ENCODE results near the gene GPR137C.

The GPR137C gene

GRCh38 chr14:52575858-52576257, 23.2 kb downstream of the GPR137C start:
- no peak for DNase-seq

DNA sequence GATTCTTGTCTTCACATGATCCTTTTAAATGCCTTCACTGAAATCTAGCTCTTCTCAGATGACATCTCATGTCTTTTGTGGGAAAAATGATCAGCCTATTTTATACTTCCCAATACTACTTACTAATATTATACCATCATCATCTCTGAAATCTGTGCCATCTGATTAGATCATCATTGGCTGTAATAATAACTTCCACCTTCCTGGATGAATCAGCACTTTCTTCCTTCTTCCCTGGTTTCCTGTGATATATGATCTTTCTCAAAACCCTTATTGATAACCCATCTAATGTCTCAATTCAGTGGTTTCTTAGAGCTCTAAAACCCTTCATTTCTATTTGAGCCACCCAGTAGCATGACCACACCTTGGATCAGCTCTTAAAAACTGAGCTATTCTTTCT, 30.9 kb downstream of the GPR137C start:
- no peak for DNase-seq

- no peak for DNase-seq
Observed at GRCh38 chr14:52589646-52590045, 37.0 kb downstream of the GPR137C start.

GRCh38 chr14:52590318-52590717, 37.7 kb downstream of the GPR137C start:
- DNase-seq = no peak

DNA sequence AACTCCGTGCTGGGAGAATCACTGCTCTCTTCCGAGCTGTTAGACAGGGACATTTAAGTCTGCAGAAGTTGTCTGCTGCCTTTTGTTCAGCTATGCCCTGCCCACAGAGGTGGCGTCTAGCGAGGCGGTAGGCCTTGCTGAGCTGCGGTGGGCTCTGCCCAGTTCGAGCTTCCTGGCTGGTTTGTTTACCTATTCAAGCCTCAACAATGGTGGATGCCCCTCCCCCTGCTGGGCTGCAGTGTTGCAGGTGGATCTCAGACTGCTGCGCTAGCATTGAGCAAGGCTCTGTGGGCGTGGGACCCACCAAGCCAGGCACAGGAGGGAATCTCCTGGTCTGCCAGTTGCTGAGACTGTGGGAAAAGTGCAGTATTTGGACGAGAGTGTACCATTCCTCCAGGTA, 43.7 kb downstream of the GPR137C start:
- DNase-seq = no peak

DNA sequence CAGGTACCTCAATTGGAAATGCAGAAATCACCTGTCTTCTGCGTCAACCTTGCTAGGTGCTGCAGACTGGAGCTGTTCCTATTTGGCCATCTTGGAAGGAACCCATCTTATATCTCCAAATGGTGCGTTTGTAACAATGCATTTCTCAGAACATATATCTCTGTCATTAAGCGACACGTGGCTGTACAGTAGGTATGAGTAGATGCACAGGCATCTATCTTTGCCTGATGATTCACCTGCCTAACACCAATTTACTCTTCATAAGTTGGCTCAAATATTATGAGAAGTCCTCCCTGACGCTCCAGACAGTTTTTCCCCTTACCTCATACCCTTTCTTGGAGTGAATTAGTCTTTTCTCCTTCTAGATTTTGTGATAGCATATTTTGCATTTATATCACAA, 44.2 kb downstream of the GPR137C start:
- DNase-seq = no peak

GRCh38 chr14:52598568-52598967, 45.9 kb downstream of the GPR137C start:
- no peak for DNase-seq

- no peak for DNase-seq
Observed at GRCh38 chr14:52599974-52600373, 47.3 kb downstream of the GPR137C start.

DNA sequence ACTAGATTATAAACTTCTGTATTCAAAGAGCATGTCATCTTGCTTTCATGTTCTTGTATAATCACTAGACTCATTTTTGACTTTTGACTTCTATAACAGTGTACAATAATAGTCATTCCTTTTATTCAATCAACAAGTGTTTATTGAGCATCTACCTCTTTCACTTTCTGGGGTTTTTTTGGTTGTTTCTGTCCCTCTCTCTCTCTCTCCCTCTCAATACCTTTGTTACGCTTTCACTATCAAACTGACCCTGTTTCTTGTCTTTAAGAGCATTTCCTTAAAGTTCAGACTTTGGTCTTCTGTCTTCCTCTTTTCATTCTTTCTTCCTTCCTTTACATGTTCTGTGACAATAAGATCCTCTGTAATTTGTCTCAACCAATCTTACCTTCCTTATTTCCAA, 49.5 kb downstream of the GPR137C start:
- no peak for DNase-seq

DNA sequence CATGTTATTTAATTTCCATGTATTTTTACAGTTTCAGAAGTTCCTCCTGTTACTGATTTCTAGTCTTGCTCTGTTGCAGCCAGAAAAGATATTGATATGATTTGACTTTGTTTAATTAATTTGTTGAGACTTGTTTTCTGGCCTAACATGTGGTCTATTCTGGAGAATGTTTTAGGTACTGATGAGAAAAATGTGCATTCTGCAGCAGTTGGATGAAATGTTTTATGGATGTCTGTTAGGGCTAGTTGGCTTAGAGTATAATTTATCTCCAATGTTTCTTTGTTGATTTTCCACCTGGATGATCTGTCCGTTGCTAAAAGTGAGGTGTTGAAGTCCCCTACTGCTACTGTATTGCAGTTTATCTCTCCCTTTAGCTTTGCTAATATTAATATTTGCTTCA, 54.4 kb downstream of the GPR137C start:
- no peak for DNase-seq

DNA sequence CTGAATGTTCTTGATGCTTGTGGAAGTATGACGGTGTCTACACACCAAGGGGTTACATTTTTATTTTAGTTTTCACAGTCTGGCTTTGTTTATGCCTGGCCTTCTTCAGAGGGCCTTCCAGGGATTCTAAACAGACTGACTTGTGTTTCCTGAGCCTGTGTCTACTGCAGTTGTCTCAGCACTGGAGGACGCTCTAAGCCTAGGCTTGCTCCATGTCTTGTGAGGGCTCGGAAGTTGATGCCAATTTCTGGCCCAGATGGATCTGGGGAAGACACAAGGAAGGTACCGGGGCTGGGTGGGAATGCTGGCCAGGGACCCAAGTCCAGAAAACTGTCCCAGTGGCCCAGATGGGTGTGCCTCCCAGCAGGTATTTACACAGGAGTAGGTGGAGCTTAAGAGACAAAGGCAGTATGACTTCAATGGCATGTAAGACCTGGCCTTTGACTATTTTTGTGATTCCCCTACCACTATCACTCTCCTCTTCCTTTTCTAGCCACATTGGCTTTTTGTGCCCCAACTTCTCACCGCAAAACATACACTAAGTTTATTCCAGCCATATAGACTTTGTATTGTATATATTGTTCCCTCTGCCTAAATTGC, 56.9 kb downstream of the GPR137C start:
- DNase-seq = no peak

DNA sequence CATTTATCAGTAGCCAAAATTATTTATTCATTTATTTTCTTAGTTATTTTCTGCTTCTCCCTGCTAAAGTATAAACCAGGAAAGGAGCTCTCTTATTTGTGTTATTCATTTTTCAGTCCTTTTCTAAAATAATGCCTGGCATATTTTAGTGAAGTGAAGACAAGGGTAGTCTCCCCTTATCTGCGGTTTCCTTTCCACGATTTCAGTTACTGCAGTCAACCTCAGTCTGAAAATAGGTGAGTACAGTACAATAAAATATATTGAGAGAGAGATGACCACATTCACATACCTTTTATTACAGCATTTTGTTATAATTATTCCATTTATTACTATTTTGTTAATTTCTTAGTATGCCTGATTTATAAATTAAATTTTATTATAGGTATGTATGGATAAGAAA, 57.6 kb downstream of the GPR137C start:
- DNase-seq = no peak

DNA sequence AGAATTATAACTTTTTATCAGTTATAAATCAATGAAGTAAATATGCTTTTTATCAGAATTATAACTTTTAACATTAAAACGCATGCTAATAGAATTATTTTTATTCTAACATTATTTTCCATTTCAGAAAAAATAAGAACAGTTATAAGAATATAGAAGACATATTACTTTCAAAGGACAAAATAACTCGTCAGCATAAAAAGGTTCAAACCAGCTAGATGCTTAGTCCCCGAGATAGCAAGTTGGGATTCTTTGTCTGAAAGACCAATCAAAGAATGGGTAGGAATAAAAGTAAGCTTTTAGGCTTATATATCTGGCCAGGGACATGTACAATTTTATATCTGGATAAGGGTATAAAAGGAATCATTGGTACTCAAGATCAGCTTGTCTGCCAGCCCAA, 66.0 kb downstream of the GPR137C start:
- DNase-seq = no peak

GRCh38 chr14:52619687-52620086, 67.1 kb downstream of the GPR137C start:
- DNase-seq = no peak

DNA sequence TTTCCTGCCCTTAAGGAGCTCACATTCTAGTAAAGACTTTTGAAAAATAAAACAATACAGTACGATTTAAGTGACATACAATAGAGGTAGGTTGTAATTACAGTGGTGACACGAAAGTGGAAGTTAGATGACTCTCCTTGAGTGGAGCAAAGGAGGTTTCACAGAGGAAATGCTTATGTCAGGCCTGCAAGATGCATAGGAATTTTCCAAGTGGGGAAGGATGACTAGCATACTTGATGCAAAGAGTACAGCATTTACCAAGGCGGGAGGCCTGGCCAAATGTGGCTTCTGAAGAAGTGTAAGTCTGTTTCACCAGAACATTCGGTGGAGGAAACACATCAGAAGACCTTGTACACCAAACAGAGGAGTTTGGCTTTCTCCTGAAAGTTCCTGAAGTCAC, 87.5 kb downstream of the GPR137C start:
- no peak for DNase-seq

DNA sequence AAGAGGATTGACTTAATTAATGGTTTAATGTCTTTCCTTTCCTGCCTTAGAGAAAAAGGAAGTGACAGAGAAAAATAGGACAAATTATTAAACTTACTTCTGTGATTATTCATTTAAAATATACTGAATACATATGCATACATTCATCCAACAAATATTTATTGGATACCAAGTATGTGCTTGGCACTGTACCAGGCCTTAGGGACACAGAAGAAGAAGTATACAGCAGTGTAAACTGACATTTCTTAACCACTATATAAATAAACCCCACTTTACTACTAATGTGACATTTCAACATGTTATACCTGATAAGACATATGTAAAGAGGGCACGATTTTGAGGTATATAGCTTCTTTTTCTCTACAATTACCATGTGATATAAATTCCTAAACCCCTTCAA, 89.1 kb downstream of the GPR137C start:
- DNase-seq = no peak

DNA sequence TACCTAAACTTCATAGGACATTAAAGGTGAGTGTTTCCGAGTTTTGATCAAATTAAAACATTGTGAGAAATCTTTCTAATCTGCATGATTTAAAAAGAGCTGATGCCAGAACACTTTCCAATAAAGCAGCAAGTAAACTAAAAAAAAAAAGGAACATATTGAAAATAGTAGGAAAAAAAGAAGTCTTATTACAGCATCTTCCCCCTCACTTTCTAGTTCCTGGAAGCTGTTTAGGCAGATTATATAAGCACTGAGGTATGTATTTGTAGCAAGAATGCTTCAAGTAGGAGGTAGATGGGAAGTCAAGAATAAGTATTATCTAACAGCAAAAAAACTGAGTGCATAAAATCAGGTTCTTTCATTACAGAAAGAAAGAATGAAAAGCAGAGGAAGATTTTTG, 96.9 kb downstream of the GPR137C start:
- DNase-seq = no peak

DNA sequence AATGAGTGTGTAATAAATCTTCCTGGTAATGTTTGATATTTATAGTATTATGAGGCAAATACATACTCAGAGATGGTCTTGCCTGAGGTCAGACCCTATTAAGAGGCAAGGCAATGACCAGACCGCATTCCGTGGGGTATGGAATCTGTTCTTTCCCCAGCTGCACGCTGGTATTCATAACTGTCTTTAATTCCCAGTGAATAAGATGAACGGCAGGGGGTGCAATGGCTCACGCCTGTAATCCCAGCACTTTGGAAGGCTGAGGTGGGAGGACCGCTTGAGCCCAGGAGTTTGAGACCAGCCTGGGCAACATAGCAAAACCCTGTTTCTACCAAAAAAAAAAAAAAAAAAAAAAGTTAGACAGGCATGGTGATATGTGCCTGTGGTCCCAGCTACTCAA, 98.1 kb downstream of the GPR137C start:
- no peak for DNase-seq

DNA sequence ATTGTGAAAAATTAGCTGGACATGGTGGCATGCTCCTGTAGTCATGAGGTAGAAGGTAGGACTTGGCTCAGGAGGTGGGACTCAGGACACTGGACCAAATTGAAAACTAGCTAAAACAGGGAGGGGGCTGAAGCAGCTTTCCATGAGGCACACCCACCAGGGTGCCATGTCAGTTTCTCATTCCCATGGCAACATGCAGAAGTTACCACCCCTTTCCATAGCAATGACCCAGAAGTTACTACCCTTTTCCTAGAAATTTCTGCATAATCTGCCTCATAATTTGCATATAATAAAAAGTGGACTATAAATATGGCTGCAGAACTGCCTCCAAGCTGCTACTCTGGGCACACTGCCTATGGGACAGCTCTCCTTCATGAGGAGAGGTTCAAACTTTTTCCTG, 104.3 kb downstream of the GPR137C start:
- no peak for DNase-seq

DNA sequence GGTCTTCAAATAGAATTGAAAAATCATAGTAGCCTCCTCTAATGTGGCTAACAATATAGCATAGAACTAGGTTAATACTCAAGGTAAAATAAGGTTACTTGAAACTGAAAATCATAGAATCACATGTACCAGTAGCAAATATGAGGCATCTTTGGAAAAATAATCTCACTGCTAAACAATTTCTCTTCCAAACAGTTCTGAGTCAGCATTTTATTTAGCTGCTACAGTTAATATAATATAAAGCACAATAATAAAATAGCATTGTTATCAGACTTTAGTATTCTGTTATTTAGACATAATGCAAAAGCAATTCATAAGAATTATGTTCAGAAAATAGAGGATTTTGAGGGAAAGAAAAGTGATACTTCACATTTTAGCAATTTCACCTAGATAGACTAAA, 107.7 kb downstream of the GPR137C start:
- no peak for DNase-seq

- no peak for DNase-seq
Observed at GRCh38 chr14:52660832-52661231, 108.2 kb downstream of the GPR137C start.

- no peak for DNase-seq
Observed at GRCh38 chr14:52661314-52661713, 108.7 kb downstream of the GPR137C start.

DNA sequence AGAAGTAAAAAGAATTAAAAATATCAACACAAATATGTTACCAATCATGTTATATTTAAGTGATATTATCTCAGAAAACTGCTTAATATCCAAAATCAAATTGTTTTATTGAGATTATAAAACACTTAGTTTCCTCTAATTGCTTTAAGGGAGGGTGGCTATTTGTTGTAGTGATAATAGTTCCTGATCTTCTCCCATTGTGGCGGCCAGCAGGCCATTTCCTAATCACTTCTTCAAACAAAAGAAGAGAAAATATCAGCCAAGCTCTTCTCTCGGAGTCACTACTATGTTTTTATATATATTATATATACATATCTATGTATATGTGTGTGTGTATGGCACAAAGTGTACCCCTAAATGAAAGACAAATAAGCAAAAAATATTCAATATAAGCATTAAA, 111.2 kb downstream of the GPR137C start:
- DNase-seq = no peak

DNA sequence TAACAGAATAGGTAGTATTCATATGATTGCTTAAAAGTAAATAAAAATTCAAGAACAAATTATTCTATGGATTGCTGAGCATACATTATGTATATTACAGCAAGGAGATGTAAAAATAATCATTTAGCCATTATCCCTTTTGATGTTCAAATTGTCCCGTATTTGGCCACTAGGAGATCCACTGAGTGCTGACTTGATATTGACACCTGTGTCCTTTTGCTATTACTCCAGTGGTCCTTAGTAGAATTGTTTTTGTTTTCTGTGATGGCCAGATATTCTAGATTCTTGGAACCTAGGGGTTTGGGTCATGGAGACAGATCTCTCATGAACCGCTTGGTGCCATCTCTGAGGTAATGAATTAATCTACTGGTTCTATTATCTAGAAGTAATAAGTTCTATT, 126.0 kb downstream of the GPR137C start:
- DNase-seq = no peak

GRCh38 chr14:52683985-52684520, 131.4 kb downstream of the GPR137C start:
- no peak for DNase-seq

GRCh38 chr14:52686176-52686575, 133.5 kb downstream of the GPR137C start:
- no peak for DNase-seq

All from activated CD4-positive, CD25-positive, alpha-beta regulatory T cell treated with anti-CD3 and anti-CD28 coated beads, Interleukin-2, amount 50 U/mL, for 72 hours (primary cell).